Measurements from ENCODE around the gene GSTK1.
"Not testable (repeated sequence)": the region's sequence is repeated elsewhere in the genome, so short reads cannot be mapped to it uniquely, and the experiment has no call there.

GSTK1 gene

GRCh38 chr7:143263266-143264195 is at the start of gene GSTK1:
Gene GSTK1, plus strand, starts transcription at chr7:143263441. Its CDS starts 73 bp downstream, at chr7:143263514.
- DNase-seq = peak; percentile 37

GRCh38 chr7:143213478-143213877 is 49.8 kb upstream of the GSTK1 start:
- not testable (repeated sequence) for DNase-seq

GRCh38 chr7:143214789-143215679 is 48.2 kb upstream of the GSTK1 start:
- peak; percentile 93 for DNase-seq

- no peak for DNase-seq
Measured at GRCh38 chr7:143216151-143216550, 47.1 kb upstream of the GSTK1 start.

- DNase-seq = no peak
Measured at GRCh38 chr7:143216686-143217085, 46.6 kb upstream of the GSTK1 start.

GRCh38 chr7:143217806-143218205 is 45.4 kb upstream of the GSTK1 start:
- no peak for DNase-seq

GRCh38 chr7:143221286-143221685 is 42.0 kb upstream of the GSTK1 start:
- no peak for DNase-seq

GRCh38 chr7:143221737-143222136 is 41.5 kb upstream of the GSTK1 start, which contains the start of gene TAS2R40:
Gene TAS2R40, plus strand, starts transcription at chr7:143222037. Its CDS starts 42 bp downstream, at chr7:143222079.
- no peak for DNase-seq

- DNase-seq = no peak
Measured at GRCh38 chr7:143222782-143223181, 40.5 kb upstream of the GSTK1 start.

- DNase-seq = no peak
Measured at GRCh38 chr7:143223784-143224183, 39.5 kb upstream of the GSTK1 start.

GRCh38 chr7:143225047-143225446 is 38.2 kb upstream of the GSTK1 start:
- no peak for DNase-seq

- no peak for DNase-seq
Measured at GRCh38 chr7:143227806-143228205, 35.4 kb upstream of the GSTK1 start.

- DNase-seq = no peak
Measured at GRCh38 chr7:143229054-143229790, 34.0 kb upstream of the GSTK1 start.

- no peak for DNase-seq
Measured at GRCh38 chr7:143230602-143231457, 32.4 kb upstream of the GSTK1 start.

GRCh38 chr7:143233816-143234532 is 29.3 kb upstream of the GSTK1 start:
- no peak for DNase-seq

- no peak for DNase-seq
Measured at GRCh38 chr7:143234533-143234875, 28.7 kb upstream of the GSTK1 start.

- no peak for DNase-seq
Measured at GRCh38 chr7:143235561-143235960, 27.7 kb upstream of the GSTK1 start.

- no peak for DNase-seq
Measured at GRCh38 chr7:143236408-143236990, 26.7 kb upstream of the GSTK1 start.

GRCh38 chr7:143237366-143237765 is 25.9 kb upstream of the GSTK1 start:
- DNase-seq = no peak

GRCh38 chr7:143238289-143238980 is 24.8 kb upstream of the GSTK1 start:
- no peak for DNase-seq

All from NCI-H2029 treated with DMSO at 0.1 percent for 48 hours (cell line).